ENCODE measurements around the gene ZNRD2.
A peak's percentile ranks its signal among the peaks of the same experiment; 100 is the strongest.

Gene ZNRD2

DNA sequence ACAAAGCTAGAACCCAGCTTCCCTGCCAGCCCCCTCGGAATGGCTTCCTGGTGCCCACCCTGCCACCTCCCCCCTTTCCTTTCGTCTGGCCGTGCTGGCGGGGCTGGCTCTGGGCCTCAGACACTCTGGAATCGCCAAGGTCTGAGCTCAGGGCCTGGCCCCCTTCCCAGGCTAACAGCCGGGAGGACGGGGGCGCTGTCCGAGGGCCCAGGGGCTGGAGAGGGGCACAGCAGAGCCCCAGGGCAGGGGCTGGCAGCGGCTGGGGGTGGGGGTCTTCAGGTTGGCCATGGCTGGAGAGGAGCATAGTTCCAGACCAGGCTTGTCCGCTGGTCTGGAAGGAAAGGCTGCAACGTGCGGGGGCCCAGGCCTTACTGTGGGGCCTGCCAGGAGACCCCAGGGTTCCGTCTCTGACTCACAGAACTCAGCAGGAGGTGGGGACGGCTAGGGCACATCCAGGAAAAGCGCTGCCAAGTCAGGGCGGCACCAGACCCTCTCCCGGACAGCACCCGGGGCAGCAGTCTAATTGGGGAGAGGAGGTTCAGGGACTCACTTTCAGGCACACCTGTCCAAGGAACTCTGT is 11.3 kb upstream of the ZNRD2 start:
- Histone ChIP-seq H3K27ac (no peak overlapping the region), H3K4me2 (peak overlapping the region; percentile 63), H3K9ac (peak overlapping the region; percentile 52; the same call in 1 of the 2 replicates), H3K27me3 (ENCODE audit: insufficient read depth, low read depth) (no peaks in the 10 kb centered on the region), H3K4me1 (ENCODE audit: low read depth, poor library complexity, severe bottlenecking) (peaks cover 48% of the 10 kb centered on the region), H3K79me2 (ENCODE audit: insufficient read depth, low read depth) (no peaks in the 10 kb centered on the region), H4K20me1 (ENCODE audit: insufficient read depth) (no peaks in the 10 kb centered on the region), H3K36me3 (ENCODE audit: insufficient read depth) (no peaks in the 10 kb centered on the region), H3K4me3 (IDR thresholded peaks at IDR 0.05; ENCODE audit: insufficient read depth, low read depth, low read length) (no peak overlapping the region), H2AFZ (ENCODE audit: low read depth) (peak overlapping the region; percentile 59)
- TF ChIP-seq, protein P1, sequence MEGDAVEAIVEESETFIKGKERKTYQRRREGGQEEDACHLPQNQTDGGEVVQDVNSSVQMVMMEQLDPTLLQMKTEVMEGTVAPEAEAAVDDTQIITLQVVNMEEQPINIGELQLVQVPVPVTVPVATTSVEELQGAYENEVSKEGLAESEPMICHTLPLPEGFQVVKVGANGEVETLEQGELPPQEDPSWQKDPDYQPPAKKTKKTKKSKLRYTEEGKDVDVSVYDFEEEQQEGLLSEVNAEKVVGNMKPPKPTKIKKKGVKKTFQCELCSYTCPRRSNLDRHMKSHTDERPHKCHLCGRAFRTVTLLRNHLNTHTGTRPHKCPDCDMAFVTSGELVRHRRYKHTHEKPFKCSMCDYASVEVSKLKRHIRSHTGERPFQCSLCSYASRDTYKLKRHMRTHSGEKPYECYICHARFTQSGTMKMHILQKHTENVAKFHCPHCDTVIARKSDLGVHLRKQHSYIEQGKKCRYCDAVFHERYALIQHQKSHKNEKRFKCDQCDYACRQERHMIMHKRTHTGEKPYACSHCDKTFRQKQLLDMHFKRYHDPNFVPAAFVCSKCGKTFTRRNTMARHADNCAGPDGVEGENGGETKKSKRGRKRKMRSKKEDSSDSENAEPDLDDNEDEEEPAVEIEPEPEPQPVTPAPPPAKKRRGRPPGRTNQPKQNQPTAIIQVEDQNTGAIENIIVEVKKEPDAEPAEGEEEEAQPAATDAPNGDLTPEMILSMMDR (conservative IDR thresholded peaks at IDR 0.05; ENCODE audit: low read depth, low read length): no peak

- no peaks in the 10 kb centered on the region for H3K36me3 ChIP-seq (ENCODE audit: insufficient read depth)
- TF ChIP-seq, protein P1 (conservative IDR thresholded peaks at IDR 0.05; ENCODE audit: low read depth, low read length): no peak
- H3K9ac ChIP-seq: no peak overlapping the region
- H3K4me1 ChIP-seq (ENCODE audit: low read depth, poor library complexity, severe bottlenecking): peaks cover 43% of the 10 kb centered on the region
- no peaks in the 10 kb centered on the region for H3K27me3 ChIP-seq (ENCODE audit: insufficient read depth, low read depth)
- H3K4me2 ChIP-seq: no peak overlapping the region
- no peaks in the 10 kb centered on the region for H3K79me2 ChIP-seq (ENCODE audit: insufficient read depth, low read depth)
- no peak overlapping the region for H3K27ac ChIP-seq
- H2AFZ ChIP-seq (ENCODE audit: low read depth): no peak overlapping the region
- no peaks in the 10 kb centered on the region for H4K20me1 ChIP-seq (ENCODE audit: insufficient read depth)
- H3K4me3 ChIP-seq (IDR thresholded peaks at IDR 0.05; ENCODE audit: insufficient read depth, low read depth, low read length): no peak overlapping the region
Measured at GRCh38 chr11:65559535-65559934, 10.7 kb upstream of the ZNRD2 start.

- H2AFZ ChIP-seq (ENCODE audit: low read depth): no peak overlapping the region
- TF ChIP-seq, protein P1 (conservative IDR thresholded peaks at IDR 0.05; ENCODE audit: low read depth, low read length): no peak
- no peak overlapping the region for H3K4me3 ChIP-seq (IDR thresholded peaks at IDR 0.05; ENCODE audit: insufficient read depth, low read depth, low read length)
- H4K20me1 ChIP-seq (ENCODE audit: insufficient read depth): no peaks in the 10 kb centered on the region
- H3K4me2 ChIP-seq: no peak overlapping the region
- no peak overlapping the region for H3K9ac ChIP-seq
- no peak overlapping the region for H3K27ac ChIP-seq
- H3K79me2 ChIP-seq (ENCODE audit: insufficient read depth, low read depth): no peaks in the 10 kb centered on the region
- no peaks in the 10 kb centered on the region for H3K27me3 ChIP-seq (ENCODE audit: insufficient read depth, low read depth)
- no peaks in the 10 kb centered on the region for H3K36me3 ChIP-seq (ENCODE audit: insufficient read depth)
- H3K4me1 ChIP-seq (ENCODE audit: low read depth, poor library complexity, severe bottlenecking): peaks cover 38% of the 10 kb centered on the region
Measured at GRCh38 chr11:65559951-65560537, 10.2 kb upstream of the ZNRD2 start.

DNA sequence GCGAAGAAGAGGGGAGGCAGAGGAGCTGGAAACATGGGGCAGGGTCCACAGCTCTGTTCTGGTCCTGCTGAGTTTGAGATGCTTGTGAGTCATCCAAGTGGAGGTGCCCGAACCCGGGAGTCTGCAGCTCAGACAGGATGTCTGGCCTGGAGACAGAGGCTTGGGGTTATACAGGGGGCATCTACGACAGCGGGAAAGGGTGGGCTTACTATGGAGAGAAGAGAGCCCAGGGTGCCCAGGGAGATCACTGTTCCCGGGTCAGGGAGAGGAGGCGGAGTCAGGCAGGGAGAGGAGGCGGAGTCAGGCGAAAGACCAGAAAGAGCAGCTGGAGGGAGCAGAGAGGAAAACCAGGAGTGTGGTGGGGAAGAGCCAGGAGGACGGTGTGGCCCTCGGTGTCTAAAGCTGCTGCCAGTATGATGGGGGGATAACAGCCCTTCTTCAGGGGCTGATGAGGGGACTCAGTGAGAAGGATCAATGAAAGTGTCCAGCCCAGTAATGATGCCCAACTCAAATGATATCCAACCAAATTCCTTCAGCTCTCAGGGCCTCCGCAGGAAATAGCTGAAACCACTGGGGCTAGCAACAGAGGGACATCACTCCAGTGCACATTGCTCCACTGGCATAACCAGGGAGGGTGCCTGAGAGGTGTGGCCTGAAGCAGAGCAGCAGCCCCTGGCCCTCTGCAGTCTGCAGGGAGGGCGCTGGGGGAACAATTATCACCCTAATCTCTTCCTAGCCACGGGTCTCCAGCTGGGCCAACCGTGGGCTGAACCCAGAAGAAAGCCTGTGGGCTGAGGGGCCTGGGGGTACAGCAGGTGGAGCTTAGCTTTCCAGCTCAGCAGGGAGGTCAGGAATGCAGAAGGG is 9.5 kb upstream of the ZNRD2 start:
- no peaks in the 10 kb centered on the region for H3K79me2 ChIP-seq (ENCODE audit: insufficient read depth, low read depth)
- peaks cover 33% of the 10 kb centered on the region for H3K4me1 ChIP-seq (ENCODE audit: low read depth, poor library complexity, severe bottlenecking)
- no peaks in the 10 kb centered on the region for H3K27me3 ChIP-seq (ENCODE audit: insufficient read depth, low read depth)
- TF ChIP-seq, protein P1 (conservative IDR thresholded peaks at IDR 0.05; ENCODE audit: low read depth, low read length): no peak
- no peak overlapping the region for H2AFZ ChIP-seq (ENCODE audit: low read depth)
- no peak overlapping the region for H3K4me3 ChIP-seq (IDR thresholded peaks at IDR 0.05; ENCODE audit: insufficient read depth, low read depth, low read length)
- no peak overlapping the region for H3K27ac ChIP-seq
- H3K36me3 ChIP-seq (ENCODE audit: insufficient read depth): no peaks in the 10 kb centered on the region
- no peak overlapping the region for H3K9ac ChIP-seq
- no peak overlapping the region for H3K4me2 ChIP-seq
- H4K20me1 ChIP-seq (ENCODE audit: insufficient read depth): no peaks in the 10 kb centered on the region

All from KMS-11 (cell line).